ENCODE measurements around the gene AKAP8. TPM values are rescaled to one million over a fixed set of nuclear protein-coding genes. Genes with fewer than 3 reads are reported as not detected.
A peak's percentile ranks its signal among the peaks of the same experiment; 100 is the strongest.

The AKAP8 gene
- total RNA-seq, 1 experiment from 2014 or later: 53.5 TPM

- CTCF ChIA-PET: no interaction called here
- H3K27ac Mint-ChIP-seq (ENCODE audit: unreplicated experiment): no peak overlapping the region
- peaks cover 15% of the 10 kb centered on the region for H3K4me1 Mint-ChIP-seq (ENCODE audit: low read depth, unreplicated experiment)
- no peaks in the 10 kb centered on the region for H3K9me3 Mint-ChIP-seq (ENCODE audit: unreplicated experiment)
- H3K4me3 Mint-ChIP-seq (ENCODE audit: unreplicated experiment): peak overlapping the region; percentile 86
- H3K27me3 ChIP-seq (replicated peaks; ENCODE audit: control insufficient read depth, insufficient read depth, low read length): no peaks in the 10 kb centered on the region
- H3K27me3 Mint-ChIP-seq (ENCODE audit: insufficient read depth, unreplicated experiment): no peaks in the 10 kb centered on the region
- no peaks in the 10 kb centered on the region for H3K9me3 ChIP-seq
- no peak for TF ChIP-seq CTCF (IDR thresholded peaks at IDR 0.05; ENCODE audit: insufficient read depth in 1 of 2, low read depth in 1 of 2, low read length in 1 of 2, severe bottlenecking in 1 of 2, unreplicated experiment in 1 of 2)
- H3K4me1 ChIP-seq: peaks cover 18% of the 10 kb centered on the region
- H3K36me3 ChIP-seq (ENCODE audit: control insufficient read depth, insufficient read depth, low read length): no peaks in the 10 kb centered on the region
- POLR2A ChIA-PET: no interaction called here
- DNase-seq: no peak
- H3K4me3 ChIP-seq (ENCODE audit: low read depth, low read length): no peak overlapping the region
- intact Hi-C loops (cut with micrococcal nuclease; ENCODE audit: unreplicated experiment): no loop called here
- BruUV-seq (replicated peaks): no TSS peak
- peaks cover 49% of the 10 kb centered on the region for H3K36me3 Mint-ChIP-seq (ENCODE audit: insufficient read depth, unreplicated experiment)
Measured at GRCh38 chr19:15381429-15381828, 1.8 kb upstream of the AKAP8 start.

DNA sequence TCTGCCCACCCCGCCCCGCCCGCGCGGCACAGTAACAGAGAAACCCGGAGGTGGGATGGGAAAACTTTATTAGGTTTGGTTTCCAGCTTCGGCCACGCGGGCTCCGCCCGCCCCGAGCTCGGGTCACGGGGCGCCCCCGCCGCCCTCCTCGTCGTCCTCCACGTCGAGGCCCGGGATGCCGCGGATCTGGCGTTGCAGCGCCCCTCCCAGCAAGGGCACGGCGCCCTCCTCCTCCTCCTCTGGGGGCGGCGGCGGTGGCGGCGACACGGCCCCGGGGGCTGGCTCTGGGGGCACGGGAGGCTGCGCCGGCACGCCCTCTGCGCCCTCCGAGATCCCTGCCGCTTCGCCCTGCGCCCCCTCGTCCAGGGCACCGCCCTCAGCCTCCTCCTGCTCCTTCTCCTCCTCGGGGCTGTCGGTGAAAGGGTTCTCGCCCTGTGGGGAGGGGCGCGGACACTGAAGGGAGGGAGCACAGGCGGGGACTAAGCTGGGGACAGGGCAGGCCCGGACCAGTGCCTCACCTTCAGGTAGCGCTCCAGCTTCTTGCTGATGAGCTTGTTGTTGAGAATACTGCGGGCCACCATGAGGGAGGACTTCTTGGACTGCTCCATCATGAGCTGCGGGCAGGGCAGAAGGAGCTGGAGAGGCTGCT is 536 bp upstream of the AKAP8 start:
- H3K4me1 Mint-ChIP-seq (ENCODE audit: low read depth, unreplicated experiment): peaks cover 16% of the 10 kb centered on the region
- Histone ChIP-seq H3K4me1 (peaks cover 18% of the 10 kb centered on the region), H3K9me3 (no peaks in the 10 kb centered on the region), H3K27me3 (replicated peaks; ENCODE audit: control insufficient read depth, insufficient read depth, low read length) (no peaks in the 10 kb centered on the region), H3K36me3 (ENCODE audit: control insufficient read depth, insufficient read depth, low read length) (no peaks in the 10 kb centered on the region), H3K4me3 (ENCODE audit: low read depth, low read length) (peak overlapping the region; percentile 51)
- BruUV-seq (replicated peaks): no TSS peak
- ChIA-PET POLR2A (interaction anchor here (0.6 to 4.1 kb wide), 5 partner anchors 39 to 143 kb away, joined by 3 to 40 read pairs (median 6); partner anchors contain the start of genes AKAP8L and BRD4), CTCF (interaction anchor here (0.6 to 3.0 kb wide), 6 partner anchors 39 to 936 kb away, joined by 3 to 20 read pairs (median 8); partner anchors contain the start of gene AKAP8L)
- intact Hi-C loops (cut with micrococcal nuclease; ENCODE audit: unreplicated experiment): loop anchor here (1.0 to 5.0 kb wide), 4 partner anchors 37 to 177 kb away; partner anchors contain the start of genes AKAP8L and BRD4
- no peaks in the 10 kb centered on the region for H3K9me3 Mint-ChIP-seq (ENCODE audit: unreplicated experiment)
- H3K27ac Mint-ChIP-seq (ENCODE audit: unreplicated experiment): peak overlapping the region; percentile 100
- no peaks in the 10 kb centered on the region for H3K27me3 Mint-ChIP-seq (ENCODE audit: insufficient read depth, unreplicated experiment)
- DNase-seq: peak; percentile 85 to 90
- H3K4me3 Mint-ChIP-seq (ENCODE audit: unreplicated experiment): peak overlapping the region; percentile 86
- peaks cover 50% of the 10 kb centered on the region for H3K36me3 Mint-ChIP-seq (ENCODE audit: insufficient read depth, unreplicated experiment)
- no peak for TF ChIP-seq CTCF (IDR thresholded peaks at IDR 0.05; ENCODE audit: insufficient read depth in 1 of 2, low read depth in 1 of 2, low read length in 1 of 2, severe bottlenecking in 1 of 2, unreplicated experiment in 1 of 2)

DNA sequence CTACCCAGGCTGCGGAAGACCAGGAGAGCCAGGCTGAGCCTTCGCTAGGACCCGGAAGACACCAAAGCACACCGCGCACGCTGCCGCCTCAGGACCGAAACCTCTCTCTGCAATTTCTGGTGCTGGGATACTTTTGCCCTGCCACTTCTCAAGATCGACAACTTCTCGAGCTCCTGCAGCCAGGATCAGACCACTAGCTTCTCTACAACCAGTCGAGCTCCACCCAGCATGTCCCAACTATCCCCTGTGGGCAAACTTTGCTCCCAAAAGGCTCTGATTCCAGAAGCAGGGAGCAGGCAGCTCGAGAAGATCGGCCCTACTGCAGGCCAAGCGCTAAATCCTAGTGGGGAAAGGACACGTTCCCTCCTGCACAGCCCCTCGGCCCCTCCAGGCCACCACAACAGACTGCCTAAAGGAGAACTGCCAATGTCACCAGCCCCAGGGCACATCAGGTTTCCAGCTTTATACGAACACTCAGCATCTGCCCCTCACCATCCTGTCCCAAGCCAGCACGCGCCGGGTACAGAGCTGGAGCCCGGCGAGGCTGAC is 979 bp downstream of the AKAP8 start:
- H3K4me3 Mint-ChIP-seq (ENCODE audit: unreplicated experiment): peak overlapping the region; percentile 86
- no peaks in the 10 kb centered on the region for H3K9me3 Mint-ChIP-seq (ENCODE audit: unreplicated experiment)
- H3K4me1 Mint-ChIP-seq (ENCODE audit: low read depth, unreplicated experiment): peaks cover 16% of the 10 kb centered on the region
- no peaks in the 10 kb centered on the region for H3K36me3 ChIP-seq (ENCODE audit: control insufficient read depth, insufficient read depth, low read length)
- H3K27me3 Mint-ChIP-seq (ENCODE audit: insufficient read depth, unreplicated experiment): no peaks in the 10 kb centered on the region
- CTCF ChIA-PET: interaction anchor here (1.0 to 3.0 kb wide), 6 partner anchors 41 to 305 kb away, joined by 3 to 20 read pairs (median 3); partner anchors contain the start of gene AKAP8L
- no peaks in the 10 kb centered on the region for H3K27me3 ChIP-seq (replicated peaks; ENCODE audit: control insufficient read depth, insufficient read depth, low read length)
- intact Hi-C loops (cut with micrococcal nuclease; ENCODE audit: unreplicated experiment): loop anchor here (1.0 to 5.0 kb wide), 4 partner anchors 39 to 179 kb away; partner anchors contain the start of genes AKAP8L and BRD4
- DNase-seq: peak in 1 of 2 experiments; percentile 48
- no peak for TF ChIP-seq CTCF (IDR thresholded peaks at IDR 0.05; ENCODE audit: insufficient read depth in 1 of 2, low read depth in 1 of 2, low read length in 1 of 2, severe bottlenecking in 1 of 2, unreplicated experiment in 1 of 2)
- no peaks in the 10 kb centered on the region for H3K9me3 ChIP-seq
- POLR2A ChIA-PET: interaction anchor here (0.6 to 4.1 kb wide), 8 partner anchors 9 to 198 kb away, joined by 3 to 40 read pairs (median 5); partner anchors contain the start of gene AKAP8L
- peaks cover 65% of the 10 kb centered on the region for H3K36me3 Mint-ChIP-seq (ENCODE audit: insufficient read depth, unreplicated experiment)
- peak overlapping the region; percentile 98 for H3K4me3 ChIP-seq (ENCODE audit: low read depth, low read length)
- H3K27ac Mint-ChIP-seq (ENCODE audit: unreplicated experiment): peak overlapping the region; percentile 100
- peaks cover 18% of the 10 kb centered on the region for H3K4me1 ChIP-seq
- TSS peak; percentile 25 for BruUV-seq (replicated peaks)

Measured in Caco-2 (cell line).